ENCODE results near the gene WIPI1. TPM values are rescaled to one million over a fixed set of nuclear protein-coding genes. Genes with fewer than 3 reads are reported as not detected.

The WIPI1 gene
- total RNA-seq, 1 experiment from 2014 or later, result 21.8 TPM

DNA sequence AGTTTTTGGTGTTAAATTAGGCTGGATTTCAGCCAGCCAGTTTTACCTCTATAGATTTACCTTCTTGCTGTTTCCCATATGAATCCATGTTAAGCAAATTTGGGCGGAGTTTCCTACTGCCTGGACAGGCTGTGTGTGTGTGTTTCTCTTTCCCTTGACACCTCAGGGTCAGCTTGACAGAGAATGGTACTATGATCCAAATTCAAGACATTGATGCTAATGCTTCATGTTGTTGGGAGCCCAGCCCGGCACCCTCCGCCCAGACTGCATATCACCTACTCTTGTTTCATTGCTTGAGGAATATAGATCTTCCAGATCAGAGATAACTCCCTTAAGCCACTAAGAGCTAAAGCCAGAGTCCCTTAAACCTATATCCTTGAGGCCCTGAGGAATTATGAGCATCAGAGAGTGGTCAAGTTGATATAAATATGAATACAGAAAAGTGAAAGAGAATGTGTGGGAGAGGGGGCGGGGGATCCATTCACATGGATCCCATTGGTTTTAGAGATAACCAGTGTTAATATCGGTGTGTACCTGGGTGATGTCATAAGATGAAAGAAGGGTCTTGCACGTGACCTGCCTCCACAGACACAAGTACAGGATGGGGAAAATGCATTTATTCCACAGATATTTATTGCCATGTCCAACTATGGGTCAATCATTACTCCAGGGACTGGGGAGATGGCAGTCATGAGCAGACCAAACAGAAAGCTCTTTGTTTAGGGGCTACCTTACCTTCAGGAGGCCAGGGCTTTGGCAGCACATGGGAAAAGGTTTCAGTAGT is 69.7 kb downstream of the WIPI1 start:
- peaks cover 20% of the 10 kb centered on the region for H3K4me1 Mint-ChIP-seq (ENCODE audit: low read depth, unreplicated experiment)
- intact Hi-C loops (cut with micrococcal nuclease; ENCODE audit: unreplicated experiment), result no loop called here
- H3K4me3 ChIP-seq (ENCODE audit: low read depth, low read length), result no peak overlapping the region
- TF ChIP-seq, protein P1, sequence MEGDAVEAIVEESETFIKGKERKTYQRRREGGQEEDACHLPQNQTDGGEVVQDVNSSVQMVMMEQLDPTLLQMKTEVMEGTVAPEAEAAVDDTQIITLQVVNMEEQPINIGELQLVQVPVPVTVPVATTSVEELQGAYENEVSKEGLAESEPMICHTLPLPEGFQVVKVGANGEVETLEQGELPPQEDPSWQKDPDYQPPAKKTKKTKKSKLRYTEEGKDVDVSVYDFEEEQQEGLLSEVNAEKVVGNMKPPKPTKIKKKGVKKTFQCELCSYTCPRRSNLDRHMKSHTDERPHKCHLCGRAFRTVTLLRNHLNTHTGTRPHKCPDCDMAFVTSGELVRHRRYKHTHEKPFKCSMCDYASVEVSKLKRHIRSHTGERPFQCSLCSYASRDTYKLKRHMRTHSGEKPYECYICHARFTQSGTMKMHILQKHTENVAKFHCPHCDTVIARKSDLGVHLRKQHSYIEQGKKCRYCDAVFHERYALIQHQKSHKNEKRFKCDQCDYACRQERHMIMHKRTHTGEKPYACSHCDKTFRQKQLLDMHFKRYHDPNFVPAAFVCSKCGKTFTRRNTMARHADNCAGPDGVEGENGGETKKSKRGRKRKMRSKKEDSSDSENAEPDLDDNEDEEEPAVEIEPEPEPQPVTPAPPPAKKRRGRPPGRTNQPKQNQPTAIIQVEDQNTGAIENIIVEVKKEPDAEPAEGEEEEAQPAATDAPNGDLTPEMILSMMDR (IDR thresholded peaks at IDR 0.05; ENCODE audit: insufficient read depth in 1 of 2, low read depth in 1 of 2, low read length in 1 of 2, severe bottlenecking in 1 of 2, unreplicated experiment in 1 of 2), result no peak
- ChIA-PET CTCF (no interaction called here), POLR2A (interaction anchor here (0.6 kb wide), 1 partner anchor 368 kb away, joined by 3 read pairs; no protein-coding TSS in a partner anchor)
- H3K36me3 ChIP-seq (ENCODE audit: control insufficient read depth, insufficient read depth, low read length), result no peaks in the 10 kb centered on the region
- H3K36me3 Mint-ChIP-seq (ENCODE audit: insufficient read depth, unreplicated experiment), result no peaks in the 10 kb centered on the region
- peaks cover 20% of the 10 kb centered on the region for H3K4me1 ChIP-seq
- no peaks in the 10 kb centered on the region for H3K27me3 ChIP-seq (replicated peaks; ENCODE audit: control insufficient read depth, insufficient read depth, low read length)
- H3K27me3 Mint-ChIP-seq (ENCODE audit: insufficient read depth, unreplicated experiment), result no peaks in the 10 kb centered on the region
- no peaks in the 10 kb centered on the region for H3K9me3 ChIP-seq
- no peak overlapping the region for H3K27ac Mint-ChIP-seq (ENCODE audit: unreplicated experiment)
- H3K4me3 Mint-ChIP-seq (ENCODE audit: unreplicated experiment), result no peak overlapping the region
- H3K9me3 Mint-ChIP-seq (ENCODE audit: unreplicated experiment), result no peaks in the 10 kb centered on the region
- DNase-seq, result no peak
- BruUV-seq (replicated peaks), result no TSS peak

DNA sequence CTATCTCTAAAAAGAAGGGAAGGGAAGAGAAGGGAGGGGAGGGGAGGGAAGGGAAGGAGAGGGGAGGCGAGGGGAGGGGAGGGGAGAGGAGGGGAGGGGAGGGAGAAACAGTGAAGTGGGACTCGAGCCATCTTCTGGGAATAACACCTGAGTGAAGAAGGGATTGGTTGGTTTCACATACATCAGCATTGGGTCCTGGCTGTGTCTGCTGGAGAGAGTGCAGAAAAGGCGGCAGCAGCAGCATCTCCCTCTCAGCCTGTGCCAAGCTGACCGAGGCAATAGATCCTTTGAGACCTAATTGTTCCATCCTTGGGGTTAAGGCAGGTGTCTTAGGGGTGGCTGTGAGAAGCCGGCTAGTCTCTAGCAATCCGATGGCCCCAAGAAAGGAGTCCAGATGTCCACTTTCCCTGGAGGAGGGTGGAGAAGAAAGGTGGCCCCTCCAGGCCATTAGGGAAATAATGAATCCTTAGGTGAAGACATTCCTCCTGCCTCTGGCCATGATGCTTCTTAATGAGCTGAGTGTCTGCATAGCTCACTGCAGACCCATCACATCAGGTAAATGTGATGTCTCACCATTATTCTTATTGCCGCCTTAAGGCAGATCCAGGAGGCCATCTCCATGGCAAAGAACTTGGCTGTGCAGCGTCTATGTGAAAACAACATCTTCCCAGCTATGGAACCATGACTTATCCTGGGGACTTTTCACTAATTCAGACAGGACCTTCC is 71.6 kb downstream of the WIPI1 start:
- Histone ChIP-seq H3K27me3 (replicated peaks; ENCODE audit: control insufficient read depth, insufficient read depth, low read length) (no peaks in the 10 kb centered on the region), H3K36me3 (ENCODE audit: control insufficient read depth, insufficient read depth, low read length) (no peaks in the 10 kb centered on the region), H3K4me3 (ENCODE audit: low read depth, low read length) (no peak overlapping the region), H3K4me1 (peaks cover 20% of the 10 kb centered on the region), H3K9me3 (no peaks in the 10 kb centered on the region)
- intact Hi-C loops (cut with micrococcal nuclease; ENCODE audit: unreplicated experiment), result no loop called here
- Mint-ChIP-seq H3K27ac (ENCODE audit: unreplicated experiment) (no peak overlapping the region), H3K4me3 (ENCODE audit: unreplicated experiment) (no peak overlapping the region), H3K27me3 (ENCODE audit: insufficient read depth, unreplicated experiment) (no peaks in the 10 kb centered on the region), H3K9me3 (ENCODE audit: unreplicated experiment) (no peaks in the 10 kb centered on the region), H3K4me1 (ENCODE audit: low read depth, unreplicated experiment) (peaks cover 21% of the 10 kb centered on the region), H3K36me3 (ENCODE audit: insufficient read depth, unreplicated experiment) (no peaks in the 10 kb centered on the region)
- TF ChIP-seq, protein P1 (IDR thresholded peaks at IDR 0.05; ENCODE audit: insufficient read depth in 1 of 2, low read depth in 1 of 2, low read length in 1 of 2, severe bottlenecking in 1 of 2, unreplicated experiment in 1 of 2), result no peak
- ChIA-PET POLR2A (no interaction called here), CTCF (no interaction called here)
- no peak for DNase-seq
- no TSS peak for BruUV-seq (replicated peaks)

DNA sequence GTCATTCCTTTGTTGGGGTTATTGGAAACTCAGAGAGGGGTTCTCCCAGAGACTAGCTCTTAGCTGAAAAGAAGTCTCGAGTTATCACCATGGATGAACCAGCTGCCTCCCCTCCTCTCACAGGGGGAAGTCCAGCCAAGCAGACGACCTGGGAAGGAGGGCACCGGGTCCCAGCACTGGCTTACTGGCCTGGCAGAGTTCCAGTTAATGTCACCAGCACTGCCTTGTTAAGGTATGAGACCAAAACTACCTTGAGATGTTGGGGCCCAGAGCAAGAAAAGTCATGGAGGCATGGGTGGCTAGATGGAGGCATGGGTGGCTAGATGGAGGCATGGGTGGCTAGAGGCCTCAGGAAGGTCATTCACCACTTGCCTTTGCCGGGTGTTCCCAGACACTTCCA is 72.4 kb downstream of the WIPI1 start:
- TF ChIP-seq, protein P1 (IDR thresholded peaks at IDR 0.05; ENCODE audit: insufficient read depth in 1 of 2, low read depth in 1 of 2, low read length in 1 of 2, severe bottlenecking in 1 of 2, unreplicated experiment in 1 of 2), result no peak
- no peak overlapping the region for H3K4me3 ChIP-seq (ENCODE audit: low read depth, low read length)
- peaks cover 21% of the 10 kb centered on the region for H3K4me1 Mint-ChIP-seq (ENCODE audit: low read depth, unreplicated experiment)
- no peaks in the 10 kb centered on the region for H3K36me3 ChIP-seq (ENCODE audit: control insufficient read depth, insufficient read depth, low read length)
- H3K27me3 Mint-ChIP-seq (ENCODE audit: insufficient read depth, unreplicated experiment), result no peaks in the 10 kb centered on the region
- H3K36me3 Mint-ChIP-seq (ENCODE audit: insufficient read depth, unreplicated experiment), result no peaks in the 10 kb centered on the region
- no peaks in the 10 kb centered on the region for H3K9me3 ChIP-seq
- no TSS peak for BruUV-seq (replicated peaks)
- CTCF ChIA-PET, result no interaction called here
- H3K4me3 Mint-ChIP-seq (ENCODE audit: unreplicated experiment), result no peak overlapping the region
- no peak for DNase-seq
- no peak overlapping the region for H3K27ac Mint-ChIP-seq (ENCODE audit: unreplicated experiment)
- intact Hi-C loops (cut with micrococcal nuclease; ENCODE audit: unreplicated experiment), result loop anchor here (5.0 kb wide), 1 partner anchor 58 kb away; no protein-coding TSS in a partner anchor
- POLR2A ChIA-PET, result no interaction called here
- no peaks in the 10 kb centered on the region for H3K9me3 Mint-ChIP-seq (ENCODE audit: unreplicated experiment)
- no peaks in the 10 kb centered on the region for H3K27me3 ChIP-seq (replicated peaks; ENCODE audit: control insufficient read depth, insufficient read depth, low read length)
- H3K4me1 ChIP-seq, result peaks cover 20% of the 10 kb centered on the region
